ENCODE data around the gene SCUBE3.
A peak's percentile ranks its signal among the peaks of the same experiment; 100 is the strongest.

The SCUBE3 gene

DNA sequence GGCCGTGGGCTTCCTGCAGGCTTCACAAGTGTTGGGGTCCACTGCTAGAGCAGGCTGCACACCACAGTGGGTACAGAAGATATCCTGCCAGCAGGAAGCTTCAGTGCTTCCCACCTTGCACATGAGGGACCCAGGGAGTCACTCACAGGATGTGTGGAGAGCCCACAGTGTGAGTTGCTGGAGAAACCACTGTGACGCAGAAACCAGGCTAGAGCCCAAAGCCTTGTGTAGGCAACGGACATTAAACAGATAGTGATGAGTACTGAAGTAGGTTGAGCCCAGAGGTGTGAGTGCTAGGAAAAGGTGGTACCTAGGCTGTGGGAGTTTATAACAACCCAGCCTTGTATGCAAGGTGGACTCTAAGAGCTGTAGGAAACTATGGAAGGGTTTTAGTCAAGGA lies 65.0 kb downstream of the SCUBE3 start:
- DNase-seq: no peak

DNA sequence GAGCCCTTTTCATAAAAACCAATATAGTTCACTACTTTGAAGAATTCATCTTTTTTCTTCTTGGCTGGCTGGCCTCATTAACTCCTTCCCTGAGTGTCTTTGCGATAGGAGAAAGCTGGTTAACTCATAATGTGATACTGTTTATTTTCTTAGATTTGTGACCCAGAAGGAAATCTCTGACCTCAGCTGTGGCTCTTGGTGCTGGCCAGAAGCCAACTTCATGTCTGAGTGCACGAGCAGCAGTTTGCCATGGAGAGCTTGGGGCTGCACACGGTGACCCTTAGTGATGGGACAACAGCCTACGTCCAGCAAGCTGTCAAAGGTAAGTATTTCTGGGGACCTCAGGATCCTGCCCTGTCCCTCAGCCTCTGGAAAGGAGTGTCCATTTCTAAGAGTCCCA lies 67.1 kb downstream of the SCUBE3 start:
- no peak for DNase-seq

DNA sequence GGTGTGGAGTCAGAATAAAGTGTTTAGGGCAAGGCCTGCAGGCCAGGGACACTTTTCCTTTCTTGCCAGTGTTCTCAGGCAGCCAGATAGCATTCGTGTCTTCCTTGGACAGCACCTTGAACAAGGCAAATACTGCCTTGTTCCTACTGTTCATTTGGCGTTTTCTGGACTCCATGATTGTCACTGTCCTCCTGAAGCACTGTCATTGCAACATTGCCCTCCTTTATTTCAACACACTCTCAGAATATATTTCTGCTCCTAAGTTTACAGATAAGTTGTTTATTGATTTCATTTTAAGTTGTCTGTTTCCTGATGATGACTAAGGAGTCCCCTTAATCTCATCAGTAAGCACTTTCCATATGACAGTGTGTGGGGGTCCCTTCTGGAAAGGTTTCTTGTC lies 68.7 kb downstream of the SCUBE3 start:
- DNase-seq: no peak

DNA sequence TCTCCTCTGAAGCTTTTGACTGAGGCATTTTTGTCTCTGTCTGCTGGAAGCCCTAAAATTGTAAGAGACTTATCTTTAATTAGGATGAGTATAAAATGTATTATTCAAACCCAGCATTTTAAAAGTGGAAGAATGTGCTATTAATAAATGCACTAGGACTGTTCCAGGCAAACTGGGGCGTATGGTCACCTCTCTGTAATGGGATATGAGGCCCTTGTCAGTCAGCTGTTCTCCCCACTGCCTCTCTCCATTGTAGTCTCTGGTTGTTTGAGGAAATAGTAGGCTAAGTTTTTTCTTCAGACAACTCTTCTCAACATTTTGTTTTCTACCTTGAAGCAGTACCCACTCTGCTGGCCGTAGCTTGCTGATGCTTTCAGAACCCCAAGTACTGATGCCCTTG lies 69.6 kb downstream of the SCUBE3 start:
- DNase-seq: no peak

DNA sequence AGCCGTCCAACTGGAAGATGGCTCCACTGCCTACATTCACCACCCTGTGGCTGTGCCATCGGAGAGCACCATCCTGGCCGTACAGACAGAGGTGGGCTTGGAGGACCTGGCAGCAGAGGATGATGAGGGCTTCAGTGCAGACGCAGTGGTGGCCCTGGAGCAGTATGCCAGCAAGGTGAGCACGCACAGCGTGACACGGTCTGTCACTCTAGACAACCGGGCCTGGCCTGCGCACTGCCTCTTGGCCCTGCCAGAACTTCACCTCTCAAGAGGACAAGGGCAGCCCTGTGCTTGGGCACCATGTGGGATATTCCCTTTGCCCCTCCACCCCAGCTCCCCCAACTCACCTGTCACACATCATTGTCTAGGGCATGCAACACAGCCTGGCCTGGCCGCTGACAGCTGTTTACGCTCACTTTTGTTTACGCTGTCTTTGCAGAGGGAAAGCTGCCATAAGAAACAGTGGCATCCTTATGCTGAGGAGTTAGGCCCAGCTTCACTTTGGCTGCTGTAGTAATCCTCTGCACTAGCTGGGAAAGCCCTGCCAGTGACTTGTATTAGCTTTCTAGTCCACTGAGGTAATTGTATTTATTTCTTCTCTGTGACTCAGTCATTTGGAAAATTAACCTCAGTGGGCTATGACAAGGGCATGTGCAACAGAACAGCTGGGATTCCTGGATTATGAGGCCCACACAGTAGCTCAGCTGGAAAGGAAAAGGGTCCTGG lies 74.1 kb downstream of the SCUBE3 start:
- no peak for DNase-seq

DNA sequence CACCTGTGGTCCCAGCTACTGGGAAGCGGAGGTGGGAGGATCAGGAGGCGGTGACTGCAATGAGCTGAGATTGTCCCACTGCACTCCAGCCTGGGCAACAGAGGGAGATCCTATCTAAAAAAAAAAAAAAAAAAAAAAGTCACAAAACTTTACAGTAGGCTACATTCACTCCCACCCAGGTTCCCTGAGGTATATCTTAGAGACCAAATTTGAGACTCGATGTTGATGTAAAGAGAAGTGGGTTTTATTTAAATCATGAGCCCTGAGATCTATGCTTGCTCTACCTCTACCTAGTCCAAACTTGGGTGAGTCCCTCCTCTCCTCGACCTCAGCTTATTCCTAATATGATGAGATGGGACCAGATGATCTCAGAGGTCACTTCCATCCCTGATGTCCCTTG lies 75.1 kb downstream of the SCUBE3 start:
- no peak for DNase-seq

DNA sequence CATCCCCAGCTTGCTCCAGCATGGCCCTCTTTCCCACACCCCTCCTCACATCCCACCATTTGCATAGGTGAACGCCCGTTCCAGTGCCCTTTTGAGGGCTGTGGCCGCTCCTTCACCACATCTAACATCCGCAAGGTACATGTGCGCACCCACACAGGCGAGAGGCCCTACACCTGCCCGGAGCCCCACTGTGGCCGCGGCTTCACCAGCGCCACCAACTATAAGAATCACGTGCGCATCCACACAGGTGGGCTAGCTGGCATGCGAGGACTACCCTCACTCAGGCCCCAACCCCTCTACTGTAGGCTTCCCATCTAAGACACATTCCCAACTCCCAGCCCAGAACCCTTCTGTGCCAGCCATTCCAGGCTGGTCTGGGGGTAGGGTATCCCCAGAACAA lies 77.7 kb downstream of the SCUBE3 start:
- DNase-seq: no peak

DNA sequence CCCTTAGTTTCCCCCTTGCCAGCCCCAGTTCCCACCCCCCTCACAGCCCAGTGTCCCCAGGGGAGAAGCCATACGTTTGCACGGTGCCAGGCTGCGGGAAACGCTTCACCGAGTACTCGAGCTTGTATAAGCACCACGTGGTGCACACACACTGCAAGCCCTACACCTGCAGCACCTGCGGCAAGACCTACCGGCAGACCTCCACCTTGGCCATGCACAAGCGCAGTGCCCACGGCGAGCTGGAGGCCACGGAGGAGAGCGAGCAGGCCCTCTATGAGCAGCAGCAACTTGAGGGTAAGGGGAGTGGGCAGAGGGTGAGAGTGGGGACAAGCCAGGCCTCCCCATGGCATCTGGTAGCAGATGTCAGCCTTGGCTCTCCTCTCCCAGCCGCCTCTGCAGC lies 78.7 kb downstream of the SCUBE3 start:
- no peak for DNase-seq

DNA sequence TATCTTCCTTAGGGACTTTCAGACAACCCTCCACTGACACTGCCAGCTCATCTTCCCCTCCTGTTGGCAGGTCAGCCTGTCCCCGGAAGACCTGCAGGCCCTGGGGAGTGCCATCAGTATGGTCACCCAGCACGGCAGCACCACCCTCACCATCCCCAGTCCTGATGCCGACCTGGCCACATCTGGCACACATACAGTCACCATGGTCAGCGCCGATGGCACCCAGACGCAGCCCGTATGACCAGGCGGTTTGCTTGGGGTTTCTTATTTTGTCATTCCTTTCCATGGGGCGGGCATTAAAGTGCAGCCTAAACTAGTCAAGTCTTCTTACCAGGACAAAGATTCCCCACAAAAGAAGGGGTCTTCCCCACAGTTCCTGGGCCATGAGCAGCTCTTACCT lies 79.9 kb downstream of the SCUBE3 start:
- no peak for DNase-seq

DNA sequence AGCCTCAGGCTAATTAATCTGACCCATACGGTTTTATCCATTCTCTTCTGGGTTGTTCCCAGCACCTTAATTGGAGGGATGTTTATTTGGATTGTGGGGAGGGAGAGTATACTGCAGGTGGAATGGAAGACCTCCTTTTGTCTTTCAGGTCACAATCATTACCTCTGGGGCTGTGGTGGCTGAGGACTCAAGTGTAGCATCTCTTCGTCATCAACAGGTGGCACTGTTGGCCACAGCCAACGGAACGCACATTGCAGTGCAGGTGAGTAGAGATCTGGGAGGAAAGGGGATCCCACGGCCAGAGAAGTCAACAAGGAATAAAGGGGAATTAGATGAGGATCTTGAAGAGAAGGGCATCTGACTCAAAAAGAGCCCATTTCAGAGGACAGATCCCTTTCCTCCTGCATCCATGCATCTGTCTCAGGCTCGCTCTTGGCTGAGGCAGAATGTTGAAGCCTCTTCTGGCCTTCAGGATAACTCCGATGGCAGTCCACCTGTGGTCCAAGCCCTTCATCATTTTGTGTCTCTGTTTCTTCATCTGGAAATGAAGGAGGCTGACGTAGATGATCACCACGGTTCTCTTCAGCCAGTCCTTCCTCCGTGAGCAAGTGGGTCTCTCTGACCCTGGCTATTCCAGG lies 80.7 kb downstream of the SCUBE3 start:
- no peak for DNase-seq

DNA sequence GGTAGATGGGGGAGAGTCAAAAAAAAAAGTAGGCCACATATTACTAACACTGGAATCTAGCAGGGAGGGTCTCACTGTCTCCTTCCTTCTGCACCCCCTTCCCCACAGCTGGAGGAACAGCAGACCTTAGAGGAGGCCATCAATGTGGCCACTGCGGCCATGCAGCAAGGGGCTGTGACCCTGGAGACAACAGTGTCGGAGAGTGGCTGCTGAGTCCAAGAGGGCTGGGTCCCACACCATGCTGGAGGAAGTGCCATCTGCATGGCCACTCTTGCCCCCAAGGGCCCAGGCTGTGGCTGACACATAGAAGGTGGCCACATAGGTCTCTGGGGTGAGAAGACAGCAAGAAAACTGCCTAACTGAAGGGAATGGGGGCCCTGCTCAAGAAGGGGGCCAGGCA lies 81.3 kb downstream of the SCUBE3 start:
- no peak for DNase-seq

DNA sequence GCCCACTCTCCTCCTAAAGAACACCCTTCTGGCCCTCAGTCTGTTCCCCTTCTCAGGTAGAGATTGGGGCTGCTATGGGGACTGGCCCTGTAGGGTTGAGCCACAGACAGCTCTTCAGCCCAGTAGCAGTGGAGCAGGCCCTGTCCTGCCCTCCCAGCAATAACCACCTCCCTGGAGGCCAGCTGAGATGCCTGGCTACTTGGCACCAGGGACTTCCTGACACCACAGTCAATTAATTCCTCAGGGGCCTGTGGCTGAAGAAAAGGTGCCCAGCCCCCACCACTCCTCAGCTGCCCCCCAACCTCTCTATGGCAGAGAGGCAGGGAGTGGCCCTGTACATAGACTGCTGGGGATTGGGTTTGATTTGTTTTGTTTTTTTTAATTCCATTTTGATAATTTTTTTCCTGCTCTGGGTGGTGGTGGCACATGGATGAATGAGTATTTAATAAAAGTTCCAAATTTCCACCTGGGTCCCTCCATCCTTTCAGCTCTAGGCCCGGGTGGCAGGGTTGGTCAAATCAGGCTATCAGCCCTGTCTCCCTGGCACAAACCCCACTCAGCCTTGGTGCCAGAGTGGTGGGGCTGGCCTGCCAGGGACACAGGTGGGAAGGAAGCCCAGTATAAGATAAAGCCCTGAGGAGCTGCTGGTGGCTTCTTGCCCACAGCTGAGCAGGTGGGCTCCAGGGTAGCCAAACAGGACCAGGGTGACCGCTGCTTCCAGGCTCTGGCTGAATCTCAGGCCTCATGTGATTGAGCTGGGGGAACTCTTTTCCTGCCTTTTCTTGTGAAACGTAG lies 82.0 kb downstream of the SCUBE3 start:
- no peak for DNase-seq

DNA sequence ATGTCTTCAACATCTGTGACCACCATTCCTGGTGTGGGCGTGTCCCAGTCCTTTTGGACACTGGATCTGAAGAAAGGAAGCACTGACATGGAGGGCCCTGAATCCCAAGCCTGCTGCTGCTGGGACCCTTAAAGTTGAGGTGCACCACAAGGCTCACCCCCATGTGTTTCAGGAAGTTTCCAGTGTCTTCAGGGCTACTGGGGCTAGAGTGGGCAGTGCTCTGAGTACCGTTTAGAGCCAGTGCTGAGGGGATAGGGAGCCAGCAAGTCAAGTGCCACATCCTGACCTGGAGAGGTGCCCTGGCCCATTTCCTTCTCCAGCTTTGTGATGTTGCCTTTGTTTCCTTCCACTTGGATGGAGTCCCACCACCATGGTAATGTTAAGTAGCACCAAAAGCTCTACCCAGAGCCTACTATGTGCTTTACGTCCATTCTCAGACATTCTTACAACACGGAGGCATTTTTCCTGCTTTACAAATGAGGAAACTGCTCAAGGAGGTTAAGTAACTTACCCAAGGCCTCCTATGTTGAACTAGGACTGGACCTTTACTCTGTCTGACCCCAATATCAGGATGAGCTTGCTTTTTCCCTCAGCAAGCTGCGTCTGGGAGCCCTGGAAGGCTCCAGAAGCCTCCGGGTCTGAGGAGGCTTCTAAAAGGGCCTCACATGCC lies 83.3 kb downstream of the SCUBE3 start:
- no peak for DNase-seq

DNA sequence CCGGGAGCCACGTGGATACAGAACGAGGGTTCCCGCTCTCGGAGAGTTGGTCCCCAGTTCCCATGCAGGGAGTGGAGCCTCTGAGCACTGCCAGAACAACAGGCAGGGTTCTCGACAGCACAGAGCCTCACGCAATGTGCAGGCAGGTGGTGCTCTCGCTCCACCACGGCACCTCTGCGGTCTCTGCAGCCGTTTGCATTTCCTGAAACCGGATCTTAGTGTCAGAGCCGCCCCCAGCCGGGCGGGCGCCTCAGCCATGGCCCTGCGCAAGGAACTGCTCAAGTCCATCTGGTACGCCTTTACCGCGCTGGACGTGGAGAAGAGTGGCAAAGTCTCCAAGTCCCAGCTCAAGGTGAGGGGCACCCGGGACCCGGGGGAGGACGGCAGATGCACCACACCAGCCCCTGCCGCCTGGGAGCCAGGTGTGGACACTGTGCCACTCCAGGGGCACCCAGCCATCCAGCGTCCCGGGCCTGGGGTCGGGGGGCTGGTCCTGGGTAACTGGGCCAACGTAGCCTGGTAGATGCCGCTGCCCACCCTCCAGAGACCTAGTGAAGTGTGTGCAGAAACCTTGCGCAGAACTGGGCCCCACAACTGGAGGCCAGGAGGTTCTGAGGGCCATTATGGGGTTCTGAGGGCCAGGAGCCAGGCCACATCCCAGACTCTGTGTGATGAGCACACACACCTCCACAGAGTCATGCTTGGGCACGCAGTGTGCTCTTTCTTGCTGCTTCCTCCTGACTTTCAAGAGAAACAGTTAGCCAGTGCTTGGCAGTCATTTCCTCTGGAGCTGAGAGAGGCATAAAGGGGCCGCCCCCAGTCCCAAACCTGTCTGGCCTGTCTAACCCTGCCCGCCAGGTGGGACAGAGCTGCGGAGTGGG lies 84.1 kb downstream of the SCUBE3 start, which contains the start of gene DEF6:
DEF6 (plus strand) TSS at position 218 of the 881 bp plus-strand sequence; CDS start at position 257, 39 bp downstream.
- DNase-seq: peak; percentile 88

DNA sequence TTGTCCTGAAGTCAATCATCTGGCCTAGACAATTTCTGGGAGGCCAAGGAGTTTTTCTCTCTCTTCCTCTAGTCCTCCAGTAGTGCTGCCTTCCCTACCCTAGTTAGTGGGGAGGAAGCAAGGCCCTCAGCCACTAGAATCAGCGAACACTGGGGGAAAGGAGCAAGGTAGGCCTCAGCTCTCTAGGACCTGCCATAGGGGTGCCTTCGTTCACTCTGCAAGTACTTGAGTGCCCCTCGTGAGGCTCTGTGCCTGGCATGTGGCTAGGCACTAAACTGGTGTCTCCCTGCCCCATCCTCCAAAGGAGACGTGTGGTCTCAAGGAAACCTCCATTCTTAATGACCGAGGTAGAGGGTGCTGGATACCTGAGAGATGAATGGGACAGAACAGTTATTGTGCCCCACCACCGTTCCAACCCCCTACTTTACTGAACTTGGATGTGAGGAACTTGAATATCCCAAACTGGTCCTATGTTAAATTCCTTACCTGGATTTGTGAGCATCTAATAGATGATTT lies 84.9 kb downstream of the SCUBE3 start:
- DNase-seq: no peak

DNA sequence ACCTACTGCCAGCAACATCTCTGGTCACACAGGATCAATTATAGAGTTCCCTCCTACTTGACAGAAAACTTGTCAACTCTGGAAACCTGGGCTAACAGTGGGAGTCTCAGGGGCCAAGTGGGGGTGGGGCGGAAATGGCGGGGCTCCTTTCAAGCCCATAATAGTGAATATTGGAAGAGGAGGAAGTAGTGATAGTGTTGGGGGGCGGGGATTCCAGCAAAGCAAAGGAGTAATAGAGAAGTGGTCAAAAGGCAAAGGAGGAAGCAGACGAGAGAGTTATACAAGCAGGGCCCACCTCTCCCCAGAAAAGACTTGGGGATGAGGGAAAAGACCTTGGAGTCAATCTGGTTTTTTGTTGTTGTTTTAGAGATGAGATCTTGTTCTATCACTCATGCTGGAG lies 85.9 kb downstream of the SCUBE3 start:
- DNase-seq: no peak

DNA sequence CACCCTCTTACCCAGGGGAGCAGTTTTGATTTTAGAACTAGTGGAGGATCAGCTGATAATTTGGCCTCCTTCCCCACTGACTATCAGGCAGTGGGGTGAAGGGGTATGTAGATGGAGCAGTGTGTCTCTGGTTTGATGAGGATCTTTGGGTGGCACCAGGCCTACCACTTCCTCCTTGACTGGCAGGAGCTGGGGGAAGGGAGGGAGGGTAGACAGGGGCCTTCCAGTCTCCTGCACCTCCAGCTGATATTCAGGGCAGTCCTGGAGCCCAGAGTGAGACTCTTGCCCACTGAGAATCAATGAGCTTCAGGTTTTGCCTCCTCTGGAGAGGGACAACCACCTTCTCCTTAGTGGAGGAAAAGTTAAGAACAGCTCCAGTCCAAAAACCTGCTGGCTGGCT lies 87.1 kb downstream of the SCUBE3 start:
- no peak for DNase-seq

All from right forelimb (tissue), 1 donor.